Panc1 (cell line): ENCODE measurements around the gene CERKL. TPM values are rescaled to one million over a fixed set of nuclear protein-coding genes. Genes with fewer than 3 reads are reported as not detected.

ENCODE experiments used
- ATAC-seq: fragments of 200-7000 bp; cut with Tn5 transposase; 2 replicates; pipeline ENCODE4 v1.9.1; 2020; ENCODE audit warnings: mild to moderate bottlenecking, moderate library complexity
- BruUV-seq: library from RNA; stranded (reverse); fragments of 400-500 nt; replicated peaks from 2 replicates; lab custom pipeline; 2021; lab: Mats Ljungman, UMichigan
- CTCF ChIA-PET: fragments of 300-600 bp; sonication (Branson Sonifier 250); formaldehyde crosslinking; loops from one replicate; lab custom pipeline; 2022; ENCODE audit warnings: antibody characterized with exemption; lab: Charles Lee
- POLR2A ChIA-PET: fragments of 300-600 bp; sonication (Branson Sonifier 250); formaldehyde crosslinking; loops from one replicate; lab custom pipeline; 2022; ENCODE audit warnings: antibody characterized with exemption; lab: Charles Lee
- DNase-seq: peaks from one replicate; pipeline ENCODE4 v3.0.0-alpha.2; 2010; ENCODE audit warnings: low read depth, low spot score
- H3K27ac ChIP-seq: 2 replicates; pipeline ENCODE4 v1.5.1; 2011; ENCODE audit warnings: mild to moderate bottlenecking, low read length, inconsistent platforms
- H3K27me3 ChIP-seq: fragments of 200-500 bp; sonication (Bioruptor generic); 2 replicates; pipeline ENCODE4 v1.6.0; 2014; ENCODE audit warnings: low read length, inconsistent platforms; ENCODE audit not compliant: control insufficient read depth, insufficient read depth
- H3K36me3 ChIP-seq: fragments of 200-500 bp; sonication (Bioruptor generic); 2 replicates; pipeline ENCODE4 v1.5.1; 2014; ENCODE audit warnings: inconsistent platforms, mild to moderate bottlenecking, low read length, moderate library complexity; ENCODE audit not compliant: control insufficient read depth, insufficient read depth
- H3K4me1 ChIP-seq: 2 replicates; pipeline ENCODE4 v1.5.1; 2011; ENCODE audit warnings: inconsistent platforms, mild to moderate bottlenecking, low read length, moderate library complexity; ENCODE audit not compliant: control insufficient read depth, insufficient read depth
- H3K4me3 ChIP-seq, 2 experiments: 2 replicates each; pipeline ENCODE4 v1.5.1; 2011 to 2012; ENCODE audit warnings: low read depth in 2 of 2, low read length in 2 of 2, mild to moderate bottlenecking in 2 of 2, inconsistent platforms in 1 of 2, moderate library complexity in 1 of 2
- H3K9me3 ChIP-seq: fragments of 200-500 bp; sonication (Bioruptor generic); 2 replicates; pipeline ENCODE4 v1.5.1; 2014; ENCODE audit warnings: low read depth, mild to moderate bottlenecking, inconsistent platforms, low read length, moderate library complexity; ENCODE audit not compliant: control insufficient read depth, insufficient read depth
- CTCF ChIP-seq: fragments of 450-650 bp; IDR thresholded peaks from 2 replicates; pipeline ENCODE4 v1.5.1; 2017; ENCODE audit warnings: mild to moderate bottlenecking
- POLR2AphosphoS5 ChIP-seq: IDR thresholded peaks from 2 replicates; pipeline ENCODE4 v1.6.1; 2012; ENCODE audit warnings: mild to moderate bottlenecking, low read depth, low read length, moderate library complexity
- SIN3A ChIP-seq: IDR thresholded peaks from 2 replicates; pipeline ENCODE4 v1.6.1; 2012; ENCODE audit warnings: low read depth, mild to moderate bottlenecking, low read length, moderate library complexity, borderline replicate concordance; ENCODE audit not compliant: insufficient read depth
- TCF7L2 ChIP-seq: IDR thresholded peaks from 2 replicates; pipeline ENCODE4 v1.6.1; 2011; ENCODE audit warnings: mild to moderate bottlenecking, low read depth, low read length, inconsistent platforms
- in situ Hi-C: cut with HindIII; loops from 2 replicates; pipeline ENCODE4 v1.10.0; 2016; ENCODE audit warnings: low sequenced_read_pairs, low pct_unique_long_range_greater_than_20kb
- intact Hi-C: fragments of 100-400 bp; cut with micrococcal nuclease; formaldehyde crosslinking; loops from one replicate; pipeline ENCODE4 v1.10.0; 2022; ENCODE audit not compliant: unreplicated experiment
- total RNA-seq: library from RNA; stranded (reverse); gene quantifications from one replicate; pipeline ENCODE4 v1.2.1, GENCODE V29; 2021; ENCODE audit not compliant: unreplicated experiment
- TF ChIP-seq, protein P1 (sequence below), 2 experiments: IDR thresholded peaks; 2 replicates each; pipeline ENCODE4 v1.6.1; 2011 to 2012; ENCODE audit warnings: low read depth in 2 of 2, control low read depth in 1 of 2, low read length in 1 of 2, mild to moderate bottlenecking in 1 of 2, moderate library complexity in 1 of 2; ENCODE audit not compliant: insufficient read depth in 1 of 2

The CERKL gene
- total RNA-seq, 1 experiment from 2014 or later: 0.87 TPM

GRCh38 chr2:181613241-181613640, 43.7 kb downstream of the CERKL start:
- in situ Hi-C loops (no loop called here), intact Hi-C loops (no loop called here)
- no peaks in the 10 kb centered on the region for H3K36me3 ChIP-seq
- DNase-seq (no peak), ATAC-seq (no peak)
- TF ChIP-seq SIN3A (no peak), TCF7L2 (no peak), POLR2AphosphoS5 (no peak), CTCF (no peak)
- TF ChIP-seq, protein P1, sequence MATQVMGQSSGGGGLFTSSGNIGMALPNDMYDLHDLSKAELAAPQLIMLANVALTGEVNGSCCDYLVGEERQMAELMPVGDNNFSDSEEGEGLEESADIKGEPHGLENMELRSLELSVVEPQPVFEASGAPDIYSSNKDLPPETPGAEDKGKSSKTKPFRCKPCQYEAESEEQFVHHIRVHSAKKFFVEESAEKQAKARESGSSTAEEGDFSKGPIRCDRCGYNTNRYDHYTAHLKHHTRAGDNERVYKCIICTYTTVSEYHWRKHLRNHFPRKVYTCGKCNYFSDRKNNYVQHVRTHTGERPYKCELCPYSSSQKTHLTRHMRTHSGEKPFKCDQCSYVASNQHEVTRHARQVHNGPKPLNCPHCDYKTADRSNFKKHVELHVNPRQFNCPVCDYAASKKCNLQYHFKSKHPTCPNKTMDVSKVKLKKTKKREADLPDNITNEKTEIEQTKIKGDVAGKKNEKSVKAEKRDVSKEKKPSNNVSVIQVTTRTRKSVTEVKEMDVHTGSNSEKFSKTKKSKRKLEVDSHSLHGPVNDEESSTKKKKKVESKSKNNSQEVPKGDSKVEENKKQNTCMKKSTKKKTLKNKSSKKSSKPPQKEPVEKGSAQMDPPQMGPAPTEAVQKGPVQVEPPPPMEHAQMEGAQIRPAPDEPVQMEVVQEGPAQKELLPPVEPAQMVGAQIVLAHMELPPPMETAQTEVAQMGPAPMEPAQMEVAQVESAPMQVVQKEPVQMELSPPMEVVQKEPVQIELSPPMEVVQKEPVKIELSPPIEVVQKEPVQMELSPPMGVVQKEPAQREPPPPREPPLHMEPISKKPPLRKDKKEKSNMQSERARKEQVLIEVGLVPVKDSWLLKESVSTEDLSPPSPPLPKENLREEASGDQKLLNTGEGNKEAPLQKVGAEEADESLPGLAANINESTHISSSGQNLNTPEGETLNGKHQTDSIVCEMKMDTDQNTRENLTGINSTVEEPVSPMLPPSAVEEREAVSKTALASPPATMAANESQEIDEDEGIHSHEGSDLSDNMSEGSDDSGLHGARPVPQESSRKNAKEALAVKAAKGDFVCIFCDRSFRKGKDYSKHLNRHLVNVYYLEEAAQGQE (IDR thresholded peaks at IDR 0.05; ENCODE audit: insufficient read depth in 1 of 2, low read depth in 2 of 2, low read length in 1 of 2): no peak
- CTCF ChIA-PET: no interaction called here
- POLR2A ChIA-PET: no interaction called here
- no peaks in the 10 kb centered on the region for H3K27me3 ChIP-seq
- H3K27ac ChIP-seq: no peak overlapping the region
- H3K9me3 ChIP-seq: no peaks in the 10 kb centered on the region
- BruUV-seq: no TSS peak
- no peaks in the 10 kb centered on the region for H3K4me1 ChIP-seq
- no peak overlapping the region for H3K4me3 ChIP-seq

GRCh38 chr2:181607629-181608590, 49.0 kb downstream of the CERKL start:
- H3K4me1 ChIP-seq: no peaks in the 10 kb centered on the region
- H3K27ac ChIP-seq: no peak overlapping the region
- H3K27me3 ChIP-seq: no peaks in the 10 kb centered on the region
- ChIA-PET POLR2A (no interaction called here), CTCF (no interaction called here)
- ATAC-seq (no peak), DNase-seq (no peak)
- no TSS peak for BruUV-seq
- intact Hi-C loops: no loop called here
- no peak overlapping the region for H3K4me3 ChIP-seq
- no peak for TF ChIP-seq TCF7L2
- in situ Hi-C loops: no loop called here
- no peaks in the 10 kb centered on the region for H3K36me3 ChIP-seq
- no peaks in the 10 kb centered on the region for H3K9me3 ChIP-seq
